OCI-LY7 (cell line): ENCODE measurements around the gene FHL3. TPM values are rescaled to one million over a fixed set of nuclear protein-coding genes. Genes with fewer than 3 reads are reported as not detected.
"Not testable (repeated sequence)": the region's sequence is repeated elsewhere in the genome, so short reads cannot be mapped to it uniquely, and the experiment has no call there.

Experiments
- BruUV-seq: library from RNA; stranded (reverse); fragments of 400-500 nt; replicated peaks from 2 replicates; lab custom pipeline; 2021; lab: Mats Ljungman, UMichigan
- CTCF ChIA-PET: fragments of 300-600 bp; sonication (Branson Sonifier 250); formaldehyde crosslinking; loops from one replicate; lab custom pipeline; 2022; ENCODE audit warnings: antibody characterized with exemption; ENCODE audit not compliant: unreplicated experiment; lab: Charles Lee
- POLR2A ChIA-PET: fragments of 300-600 bp; sonication (Branson Sonifier 250); formaldehyde crosslinking; loops from one replicate; lab custom pipeline; 2022; ENCODE audit warnings: antibody characterized with exemption; lab: Charles Lee
- DNase-seq: peaks from one replicate; pipeline ENCODE4 v3.0.0-alpha.2; 2015; ENCODE audit warnings: low spot score
- H2AFZ ChIP-seq: fragments of 200-600 bp; sonication (generic), shearing (Covaris generic); 2 replicates; pipeline ENCODE4 v1.6.1; 2014; ENCODE audit warnings: mild to moderate bottlenecking, antibody characterized with exemption, low read length, moderate library complexity
- H3K27ac ChIP-seq: fragments of 200-600 bp; sonication (generic); 2 replicates; pipeline ENCODE4 v1.5.1; 2014; ENCODE audit warnings: mixed run types, low read depth, mild to moderate bottlenecking, moderate library complexity, low read length, inconsistent platforms; ENCODE audit not compliant: poor library complexity, severe bottlenecking
- H3K36me3 ChIP-seq: fragments of 200-600 bp; sonication (generic); 2 replicates; pipeline ENCODE4 v1.6.1; 2014; ENCODE audit warnings: mild to moderate bottlenecking, antibody characterized with exemption, low read length, moderate library complexity, mixed read lengths; ENCODE audit not compliant: insufficient read depth
- H3K4me1 ChIP-seq: fragments of 200-600 bp; sonication (generic); 2 replicates; pipeline ENCODE4 v1.5.1; 2014; ENCODE audit warnings: mild to moderate bottlenecking, low read length; ENCODE audit not compliant: insufficient read depth, poor library complexity, severe bottlenecking
- H3K4me2 ChIP-seq: fragments of 200-600 bp; sonication (generic); 2 replicates; pipeline ENCODE4 v1.6.1; 2014; ENCODE audit warnings: mild to moderate bottlenecking, low read length
- H3K4me3 ChIP-seq: fragments of 200-600 bp; sonication (generic); 2 replicates; pipeline ENCODE4 v1.5.1; 2014; ENCODE audit warnings: mild to moderate bottlenecking, low read depth, low read length; ENCODE audit not compliant: poor library complexity, severe bottlenecking
- H3K79me2 ChIP-seq: fragments of 200-600 bp; sonication (generic); 2 replicates; pipeline ENCODE4 v1.6.1; 2016; ENCODE audit warnings: low read depth, mild to moderate bottlenecking, low read length, moderate library complexity, mixed read lengths; ENCODE audit not compliant: insufficient read depth
- H3K9me2 ChIP-seq: fragments of 200-600 bp; sonication (generic); 2 replicates; pipeline ENCODE4 v1.6.1; 2016; ENCODE audit warnings: mild to moderate bottlenecking, low read length, mixed read lengths; ENCODE audit not compliant: insufficient read depth
- H3K9me3 ChIP-seq: fragments of 200-600 bp; sonication (generic); 2 replicates; pipeline ENCODE4 v1.6.1; 2014; ENCODE audit warnings: mild to moderate bottlenecking, mixed run types, low read length, mixed read lengths
- H4K20me1 ChIP-seq: fragments of 200-600 bp; sonication (generic); 2 replicates; pipeline ENCODE4 v1.6.1; 2014; ENCODE audit warnings: mild to moderate bottlenecking, antibody characterized with exemption, low read length, moderate library complexity, mixed read lengths; ENCODE audit not compliant: insufficient read depth
- CTCF ChIP-seq: fragments of 200-600 bp; sonication (generic); conservative IDR thresholded peaks from 2 replicates; pipeline ENCODE4 v1.5.1; 2014; ENCODE audit warnings: mild to moderate bottlenecking, antibody characterized with exemption, low read length, moderate library complexity, mixed read lengths
- EZH2phosphoT487 ChIP-seq: fragments of 200-600 bp; sonication (generic); IDR thresholded peaks from 2 replicates; pipeline ENCODE4 v1.6.1; 2018; ENCODE audit warnings: low read depth, borderline replicate concordance, mild to moderate bottlenecking, mixed run types, antibody characterized with exemption, low read length, moderate library complexity, mixed read lengths
- intact Hi-C: fragments of 100-400 bp; cut with micrococcal nuclease; formaldehyde crosslinking; loops from one replicate; pipeline ENCODE4 v1.10.0; 2022; ENCODE audit not compliant: unreplicated experiment
- total RNA-seq, 2 experiments: library from RNA; depleted of rRNA in 1 of 2; stranded (reverse); fragments of >200 nt in 1 of 2; shearing (Covaris generic) in 1 of 2; gene quantifications; 2 replicates each; pipeline ENCODE4 v1.2.3, GENCODE V29; 2014 to 2022

FHL3 gene
- total RNA-seq, 2 experiments from 2014 or later: 0.63 to 1.8 TPM

DNA sequence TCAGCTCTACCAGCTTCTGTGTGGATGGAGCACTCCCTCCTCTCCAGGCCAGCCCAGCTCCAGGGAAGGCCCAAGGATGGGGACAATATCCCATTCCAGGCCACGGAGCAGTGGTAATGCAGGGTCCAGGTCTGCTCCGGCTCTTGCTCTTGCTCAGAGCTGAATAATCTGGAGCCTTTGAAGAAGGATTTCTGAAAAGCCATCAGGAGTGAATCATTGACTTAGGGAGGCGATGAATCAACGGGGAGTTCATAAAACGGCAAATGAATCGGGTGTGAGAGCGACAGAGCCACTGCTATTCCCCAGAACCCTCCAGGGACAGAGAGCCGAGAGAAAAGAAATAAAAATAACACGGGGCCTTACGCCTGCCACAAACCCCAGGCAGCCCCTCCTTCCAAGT is 33.5 kb upstream of the FHL3 start:
- intact Hi-C loops: loop anchor here (10.0 kb wide), 1 partner anchor 796 kb away; no protein-coding TSS in a partner anchor
- no peak for DNase-seq
- Histone ChIP-seq H3K9me2 (no peaks in the 10 kb centered on the region), H3K9me3 (no peaks in the 10 kb centered on the region), H3K4me2 (no peak overlapping the region), H2AFZ (no peak overlapping the region), H3K4me1 (no peaks in the 10 kb centered on the region), H3K4me3 (no peak overlapping the region), H4K20me1 (no peaks in the 10 kb centered on the region), H3K36me3 (no peaks in the 10 kb centered on the region), H3K27ac (no peak overlapping the region), H3K79me2 (no peaks in the 10 kb centered on the region)
- BruUV-seq: no TSS peak
- ChIA-PET POLR2A (no interaction called here), CTCF (no interaction called here)
- TF ChIP-seq EZH2phosphoT487 (no peak), CTCF (no peak)

GRCh38 chr1:38037221-38037939 is 32.1 kb upstream of the FHL3 start:
- peak; percentile 19 for DNase-seq
- no TSS peak for BruUV-seq
- intact Hi-C loops: loop anchor here (10.0 kb wide), 1 partner anchor 797 kb away; no protein-coding TSS in a partner anchor
- no peaks in the 10 kb centered on the region for H3K9me3 ChIP-seq
- ChIA-PET POLR2A (interaction anchor here (1.2 kb wide), 1 partner anchor 20 kb away, joined by 4 read pairs; no protein-coding TSS in a partner anchor), CTCF (no interaction called here)
- TF ChIP-seq CTCF (peak; percentile 58), EZH2phosphoT487 (no peak)
- H3K27ac ChIP-seq: no peak overlapping the region
- H3K79me2 ChIP-seq: no peaks in the 10 kb centered on the region
- H3K9me2 ChIP-seq: no peaks in the 10 kb centered on the region
- no peaks in the 10 kb centered on the region for H4K20me1 ChIP-seq
- H3K4me2 ChIP-seq: no peak overlapping the region
- H2AFZ ChIP-seq: no peak overlapping the region
- no peak overlapping the region for H3K4me3 ChIP-seq
- H3K4me1 ChIP-seq: no peaks in the 10 kb centered on the region
- no peaks in the 10 kb centered on the region for H3K36me3 ChIP-seq

GRCh38 chr1:38034871-38035270 is 29.6 kb upstream of the FHL3 start:
- no peak overlapping the region for H3K4me3 ChIP-seq
- TF ChIP-seq CTCF (no peak), EZH2phosphoT487 (no peak)
- no peaks in the 10 kb centered on the region for H3K9me3 ChIP-seq
- intact Hi-C loops: loop anchor here (10.0 kb wide), 1 partner anchor 800 kb away; no protein-coding TSS in a partner anchor
- no peaks in the 10 kb centered on the region for H3K79me2 ChIP-seq
- H3K4me1 ChIP-seq: peaks cover 8% of the 10 kb centered on the region
- no peaks in the 10 kb centered on the region for H3K36me3 ChIP-seq
- no TSS peak for BruUV-seq
- H3K27ac ChIP-seq: no peak overlapping the region
- ChIA-PET POLR2A (no interaction called here), CTCF (no interaction called here)
- H4K20me1 ChIP-seq: no peaks in the 10 kb centered on the region
- no peak for DNase-seq
- no peak overlapping the region for H3K4me2 ChIP-seq
- H2AFZ ChIP-seq: no peak overlapping the region
- no peaks in the 10 kb centered on the region for H3K9me2 ChIP-seq

- POLR2A ChIA-PET: interaction anchor here (0.6 kb wide), 1 partner anchor 808 kb away, joined by 6 read pairs; no protein-coding TSS in a partner anchor
- H3K27ac ChIP-seq, H4K20me1 ChIP-seq, BruUV-seq, DNase-seq, CTCF ChIA-PET, H3K9me2 ChIP-seq, H2AFZ ChIP-seq, H3K4me3 ChIP-seq, H3K9me3 ChIP-seq, H3K4me2 ChIP-seq, H3K36me3 ChIP-seq, H3K79me2 ChIP-seq: not testable (repeated sequence)
- H3K4me1 ChIP-seq: peaks cover 14% of the 10 kb centered on the region
- intact Hi-C loops: loop anchor here (10.0 kb wide), 1 partner anchor 802 kb away; no protein-coding TSS in a partner anchor
Observed at GRCh38 chr1:38032992-38033391, 27.7 kb upstream of the FHL3 start.
